Right lobe of liver (tissue), 6 donors: ENCODE measurements around the gene LMO7. TPM values are rescaled to one million over a fixed set of nuclear protein-coding genes. Genes with fewer than 3 reads are reported as not detected.

Experiments used
- ATAC-seq, 4 donors: fragments of 200-7000 bp; cut with Tn5 transposase; one replicate each; pipeline ENCODE4 v1.9.1; 2020; ENCODE audit warnings: mild to moderate bottlenecking in 4 of 4, moderate library complexity in 4 of 4
- DNase-seq, 3 donors: peaks; one replicate each; pipeline ENCODE4 v3.0.0-alpha.2; 2020
- H3K27ac ChIP-seq, 3 donors: fragments of 200-600 bp; one replicate each; pipeline ENCODE4 v1.8.0; 2022
- H3K27me3 ChIP-seq, 2 donors: fragments of 200-600 bp; one replicate each; pipeline ENCODE4 v1.8.0; 2022
- H3K36me3 ChIP-seq, 4 donors: fragments of 200-600 bp; sonication (generic) in 1 of 4; one replicate each; pipeline versions ENCODE4 v1.5.1 to v1.8.0; 2017 to 2022; ENCODE audit warnings: control low read depth in 1 of 4
- H3K4me1 ChIP-seq, 4 donors: fragments of 200-600 bp; sonication (generic) in 1 of 4; one replicate each; pipeline versions ENCODE4 v1.5.1 to v1.8.0; 2017 to 2022; ENCODE audit warnings: control low read depth in 1 of 4
- H3K4me3 ChIP-seq, 3 donors: fragments of 200-600 bp; one replicate each; pipeline ENCODE4 v1.8.0; 2022
- H3K9me3 ChIP-seq, 4 donors: fragments of 200-600 bp; sonication (generic) in 1 of 4; one replicate each; pipeline versions ENCODE4 v1.5.1 to v1.8.0; 2017 to 2022; ENCODE audit warnings: control low read depth in 1 of 4
- POLR2A ChIP-seq: fragments of 450-650 bp; IDR thresholded peaks from one replicate; pipeline ENCODE4 v1.6.1; 2017; ENCODE audit warnings: antibody characterized with exemption, mild to moderate bottlenecking
- WGBS: methylation state at CpG from one replicate; pipeline ENCODE4 v1.1.6; 2018; ENCODE audit warnings: low coverage, low lambda C conversion rate; ENCODE audit not compliant: insufficient coverage; ENCODE audit errors: missing lambda C conversion rate; 5-methylcytosine and 5-hydroxymethylcytosine counted together
- intact Hi-C, 2 donors: fragments of 100-400 bp; cut with DNase I; formaldehyde crosslinking; loops; one replicate each; pipeline versions ENCODE4 v1.11.2 to v1.14.1; 2022
- long read RNA-seq: library from polyadenylated mRNA; unstranded; transcript quantifications from one replicate; pipeline ENCODE4 v2.0.0, GENCODE V29; 2019
- total RNA-seq, 6 experiments: library from RNA; depleted of rRNA in 2 of 6; stranded (reverse); fragments of >200 nt in 2 of 6; fragmentation: NEBNext Ultra II Directional in 3 of 6; extraction: Animal tissue kit (Norgen Biotek cat#: 25700) in 3 of 6; gene quantifications; one replicate each; pipeline versions ENCODE4 v1.1.0 to v1.2.4, GENCODE V29; 2016 to 2023
- TF ChIP-seq, protein P1 (sequence below), 4 donors: fragments of 200-600 bp in 3 of 4; fragments of 450-650 bp in 1 of 4; IDR thresholded peaks; one replicate each; pipeline versions ENCODE4 v1.5.1 to v1.8.0; 2016 to 2022; ENCODE audit warnings: antibody characterized with exemption in 4 of 4, mild to moderate bottlenecking in 2 of 4
- donor health status: DM: no; HTN: yes; CAD: no.
- donor health status: DM: no; HTN: no; CAD: no.
- donor health status: DM: no; HTN: no; CAD: no.
- donor health status: DM: no; HTN: yes; CAD: no.
- donor health status: DM: no; HTN: yes; CAD: no.

LMO7 gene
- total RNA-seq = 10 to 100 TPM; 42.3 to 60.2 (median 51.1) TPM
- long read RNA-seq, partial matches to known transcripts = 4 of 6 reads
- long read RNA-seq, other reads (novel, unspliced or antisense) = 0 of 6 reads

DNA sequence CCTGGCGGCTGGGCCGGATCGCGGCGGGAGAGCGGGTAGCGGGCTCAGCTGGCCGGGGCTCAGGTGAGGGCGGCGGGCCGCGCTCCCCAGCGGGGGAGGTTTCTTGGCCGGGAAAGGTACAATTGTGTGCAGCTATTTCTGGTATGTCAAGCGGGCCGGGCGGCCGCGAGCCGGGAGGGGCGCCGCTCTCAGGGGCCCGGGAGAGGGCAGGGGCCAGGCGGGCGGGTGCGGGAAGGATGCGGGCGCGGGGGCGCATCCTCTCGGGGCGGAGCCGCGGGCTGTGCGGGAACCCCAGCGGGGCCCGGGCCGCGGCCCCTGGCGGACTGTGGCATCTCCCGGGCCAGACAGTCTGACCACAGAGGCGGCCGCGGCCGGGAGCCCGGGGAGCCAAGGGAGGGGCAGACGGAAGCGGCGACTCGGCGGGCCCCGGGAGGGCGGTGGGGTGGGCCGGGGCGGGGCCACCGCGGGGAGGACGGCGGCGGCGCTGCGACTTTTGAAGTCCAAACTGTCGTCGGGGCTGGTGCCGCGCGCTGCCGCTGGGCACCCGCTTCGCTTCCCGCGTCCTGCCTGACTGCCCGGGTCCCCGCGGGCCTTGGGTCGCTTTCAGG is at the start of gene LMO7:
TSS of gene LMO7 (plus strand) at position 503 of the 608 bp plus-strand sequence. CDS start 328 bp downstream, outside the sequence.
- H3K36me3 ChIP-seq = no peaks in the 10 kb centered on the region
- H3K27me3 ChIP-seq = peaks cover 0 to 6% of the 10 kb centered on the region in 2 donors
- no peak for TF ChIP-seq POLR2A
- TF ChIP-seq, protein P1, sequence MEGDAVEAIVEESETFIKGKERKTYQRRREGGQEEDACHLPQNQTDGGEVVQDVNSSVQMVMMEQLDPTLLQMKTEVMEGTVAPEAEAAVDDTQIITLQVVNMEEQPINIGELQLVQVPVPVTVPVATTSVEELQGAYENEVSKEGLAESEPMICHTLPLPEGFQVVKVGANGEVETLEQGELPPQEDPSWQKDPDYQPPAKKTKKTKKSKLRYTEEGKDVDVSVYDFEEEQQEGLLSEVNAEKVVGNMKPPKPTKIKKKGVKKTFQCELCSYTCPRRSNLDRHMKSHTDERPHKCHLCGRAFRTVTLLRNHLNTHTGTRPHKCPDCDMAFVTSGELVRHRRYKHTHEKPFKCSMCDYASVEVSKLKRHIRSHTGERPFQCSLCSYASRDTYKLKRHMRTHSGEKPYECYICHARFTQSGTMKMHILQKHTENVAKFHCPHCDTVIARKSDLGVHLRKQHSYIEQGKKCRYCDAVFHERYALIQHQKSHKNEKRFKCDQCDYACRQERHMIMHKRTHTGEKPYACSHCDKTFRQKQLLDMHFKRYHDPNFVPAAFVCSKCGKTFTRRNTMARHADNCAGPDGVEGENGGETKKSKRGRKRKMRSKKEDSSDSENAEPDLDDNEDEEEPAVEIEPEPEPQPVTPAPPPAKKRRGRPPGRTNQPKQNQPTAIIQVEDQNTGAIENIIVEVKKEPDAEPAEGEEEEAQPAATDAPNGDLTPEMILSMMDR (IDR thresholded peaks at IDR 0.05) = no peak
- no peak within 1 kb of the TSS for H3K27ac ChIP-seq
- H3K9me3 ChIP-seq = no peaks in the 10 kb centered on the region
- 0% methylated on average over 4 of the region's 76 CpGs for WGBS
- H3K4me1 ChIP-seq = peaks cover 0 to 9% (median 0%) of the 10 kb centered on the region in 4 donors
- peak within 1 kb of the TSS; percentile 51 to 61 (median 58) for H3K4me3 ChIP-seq
- intact Hi-C loops = no loop called here
- DNase-seq (peak; percentile 53 to 61 (median 61)), ATAC-seq (peak; percentile 74 to 80 (median 76))

DNA sequence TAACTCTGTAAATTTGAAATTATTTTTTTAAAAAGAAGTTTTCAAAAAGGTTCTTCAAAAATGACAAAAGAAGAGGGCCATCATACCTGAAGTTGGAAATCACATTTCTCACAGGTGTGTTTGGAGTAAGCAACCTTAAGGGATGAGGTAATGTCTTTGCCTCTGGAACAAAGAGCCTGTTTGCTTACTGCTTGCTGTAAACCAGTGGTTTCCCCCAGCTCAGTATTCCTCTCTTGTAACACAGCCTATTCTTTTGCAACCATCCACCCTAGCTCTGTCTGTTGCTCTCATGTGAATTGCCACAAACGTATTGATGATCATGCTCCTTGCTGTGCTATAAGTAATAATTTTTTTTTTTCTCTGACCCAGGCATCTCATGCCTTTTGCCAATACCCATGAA is 48.5 kb upstream of the LMO7 start:
- DNase-seq (no peak), ATAC-seq (peak in 1 of 4 donors; percentile 28)
- H3K9me3 ChIP-seq = no peaks in the 10 kb centered on the region
- H3K27ac ChIP-seq = no peak overlapping the region
- 26% methylated on average over 1 of the region's 1 CpG for WGBS
- no peak for TF ChIP-seq POLR2A
- TF ChIP-seq, protein P1 (IDR thresholded peaks at IDR 0.05) = no peak
- no peak overlapping the region for H3K4me3 ChIP-seq
- peaks cover 0 to 5% (median 0%) of the 10 kb centered on the region in 4 donors for H3K36me3 ChIP-seq
- H3K27me3 ChIP-seq = no peaks in the 10 kb centered on the region
- H3K4me1 ChIP-seq = no peaks in the 10 kb centered on the region
- intact Hi-C loops = no loop called here

DNA sequence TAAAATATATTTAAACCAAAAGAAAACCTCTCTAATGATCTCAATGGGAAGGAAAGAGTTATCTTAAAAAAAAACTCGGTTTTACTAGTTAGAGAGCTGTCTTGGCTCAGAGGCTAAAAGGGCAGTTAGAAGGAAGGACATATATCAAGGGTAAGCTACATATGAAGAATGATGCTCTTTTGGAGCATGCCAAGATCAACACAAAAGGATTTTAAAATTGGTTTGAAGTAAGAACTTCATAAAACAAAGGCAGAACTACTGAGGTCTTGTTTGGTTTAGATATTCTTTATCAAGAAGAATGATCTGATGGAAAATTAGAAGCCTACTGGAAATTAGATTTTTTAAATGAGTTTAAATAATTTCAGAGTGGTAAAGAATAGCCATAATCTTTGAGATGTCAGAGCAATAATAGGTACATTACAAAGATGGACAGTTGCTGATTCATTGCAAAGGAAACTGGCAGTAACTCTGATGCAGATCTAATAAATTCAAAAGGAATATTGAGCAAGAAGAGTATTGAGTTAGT is 39.4 kb upstream of the LMO7 start:
- intact Hi-C loops = no loop called here
- 47% methylated on average over 1 of the region's 1 CpG for WGBS
- TF ChIP-seq, protein P1 (IDR thresholded peaks at IDR 0.05) = no peak
- no peak for TF ChIP-seq POLR2A
- Histone ChIP-seq H3K36me3 (no peaks in the 10 kb centered on the region), H3K27ac (no peak overlapping the region), H3K4me3 (no peak overlapping the region), H3K27me3 (no peaks in the 10 kb centered on the region), H3K9me3 (no peaks in the 10 kb centered on the region), H3K4me1 (no peaks in the 10 kb centered on the region)
- no peak for ATAC-seq
- DNase-seq = no peak

DNA sequence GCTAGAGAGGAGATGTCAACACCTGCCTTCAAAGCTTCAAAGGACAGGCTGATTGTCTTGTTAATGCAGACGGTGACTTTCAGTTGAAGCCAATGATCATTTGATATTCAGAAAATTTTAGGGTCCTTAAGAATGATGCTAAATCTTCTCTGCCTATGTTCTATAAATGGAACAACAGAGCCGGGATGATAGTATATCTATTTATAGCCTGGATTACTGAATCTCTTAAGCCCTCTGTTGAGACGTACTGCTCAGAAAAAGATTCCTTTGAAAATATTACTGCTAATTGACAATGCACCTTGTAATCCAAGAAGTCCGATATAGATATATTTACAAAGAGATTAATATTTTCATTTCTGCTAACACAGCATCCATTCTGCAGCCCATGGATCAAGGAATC is 35.8 kb upstream of the LMO7 start:
- Histone ChIP-seq H3K27me3 (no peaks in the 10 kb centered on the region), H3K9me3 (no peaks in the 10 kb centered on the region), H3K27ac (no peak overlapping the region), H3K4me1 (no peaks in the 10 kb centered on the region), H3K36me3 (no peaks in the 10 kb centered on the region), H3K4me3 (no peak overlapping the region)
- TF ChIP-seq, protein P1 (IDR thresholded peaks at IDR 0.05) = no peak
- TF ChIP-seq POLR2A = no peak
- WGBS = 65% methylated on average over 4 of the region's 4 CpGs
- intact Hi-C loops = no loop called here
- no peak for ATAC-seq
- no peak for DNase-seq
